ENCODE results near the gene HSH2D. TPM values are rescaled to one million over a fixed set of nuclear protein-coding genes. Genes with fewer than 3 reads are reported as not detected.

The HSH2D gene
- total and polyA plus RNA-seq, 10 of the 15 experiments (the other 5 are each of a cell fraction or from before 2014, with no cell fraction given): 22.0 to 145 (median 89.3) TPM

DNA sequence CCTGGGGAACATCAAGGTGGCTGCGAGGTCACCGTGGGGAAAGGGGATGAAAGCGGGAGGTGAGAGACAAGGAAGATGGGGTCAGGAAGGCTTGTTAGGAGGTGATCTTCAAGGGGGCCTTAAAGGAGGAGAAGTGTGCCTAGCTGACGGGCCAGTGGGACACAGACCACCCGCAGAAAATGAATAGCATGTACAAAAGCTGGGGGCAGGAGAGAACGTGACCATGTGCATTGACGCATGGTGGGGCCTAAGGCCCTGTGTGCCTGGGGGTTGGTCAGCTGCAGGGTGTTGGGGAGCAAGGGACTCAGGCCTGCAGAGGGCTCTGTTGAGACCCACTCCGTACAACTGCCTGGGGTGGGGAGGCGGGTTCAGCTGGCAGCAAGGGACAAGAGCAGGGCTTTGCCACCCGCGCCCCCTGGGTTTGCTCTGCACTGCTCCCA, 25.9 kb upstream of the HSH2D start (continued):
- TF ChIP-seq EP300 (IDR thresholded peaks at IDR 0.05; ENCODE audit: borderline replicate concordance in 1 of 2, control insufficient read depth in 1 of 2, low read depth in 2 of 2, low read length in 2 of 2) (0 out of 4 replicates have a peak, but pooled peaks of 1 of the 2 experiments have one; percentile 37), ETV6 (conservative IDR thresholded peaks at IDR 0.05 in 1 of 2, IDR thresholded peaks at IDR 0.05 in 1 of 2; ENCODE audit: borderline replicate concordance in 1 of 2, low read depth in 1 of 2) (peak in 1 of 2 experiments; percentile 57; a peak in 2 of 4 replicates), WRNIP1 (IDR thresholded peaks at IDR 0.05; ENCODE audit: borderline replicate concordance, low read depth, low read length) (no peak), TCF12 (IDR thresholded peaks at IDR 0.05; ENCODE audit: low read depth, low read length) (peak; percentile 79), SMARCA5 (IDR thresholded peaks at IDR 0.05) (peak; percentile 68; the same call in 1 of the 2 replicates), JUND (IDR thresholded peaks at IDR 0.05; ENCODE audit: low read depth, low read length) (no peak), IKZF2 (IDR thresholded peaks at IDR 0.05) (peak; percentile 15 to 22; a peak in 3 of 4 replicates), NBN (IDR thresholded peaks at IDR 0.05) (peak; percentile 46), STAT3 (IDR thresholded peaks at IDR 0.05; ENCODE audit: low read depth, low read length) (no peak), CREM (IDR thresholded peaks at IDR 0.05; ENCODE audit: low read depth) (peak; percentile 33; the same call in 1 of the 2 replicates), NR2F1 (conservative IDR thresholded peaks at IDR 0.05) (peak; percentile 38), TCF3 (IDR thresholded peaks at IDR 0.05; ENCODE audit: borderline replicate concordance, insufficient read depth, low read depth, low read length) (0 out of 2 replicates have a peak, but pooled peaks have one; percentile 27), PKNOX1 (IDR thresholded peaks at IDR 0.05) (no peak), POLR2AphosphoS2 (IDR thresholded peaks at IDR 0.05; ENCODE audit: low read depth, low read length) (no peak), SMC3 (IDR thresholded peaks at IDR 0.05; ENCODE audit: borderline replicate concordance, low read length) (peak; percentile 62; the same call in 1 of the 2 replicates), TBL1XR1 (IDR thresholded peaks at IDR 0.05; ENCODE audit: low read depth, low read length) (no peak), MYC (IDR thresholded peaks at IDR 0.05; ENCODE audit: insufficient read depth, insufficient read length, insufficient replicate concordance, low read length, severe bottlenecking) (peak; percentile 65), RELA (IDR thresholded peaks at IDR 0.05; ENCODE audit: borderline replicate concordance, partially characterized antibody) (no peak), CHD2 (IDR thresholded peaks at IDR 0.05; ENCODE audit: borderline replicate concordance, low read depth, low read length) (0 out of 2 replicates have a peak, but pooled peaks have one; percentile 41), ZNF592 (IDR thresholded peaks at IDR 0.05) (peak; percentile 54; the same call in 1 of the 2 replicates), GABPA (IDR thresholded peaks at IDR 0.05; ENCODE audit: low read depth) (no peak), NKRF (conservative IDR thresholded peaks at IDR 0.05) (peak; percentile 45; the same call in 1 of the 2 replicates), ZNF274 (IDR thresholded peaks at IDR 0.05; ENCODE audit: insufficient read depth, insufficient read length) (no peak)
- TF ChIP-seq, protein P1, sequence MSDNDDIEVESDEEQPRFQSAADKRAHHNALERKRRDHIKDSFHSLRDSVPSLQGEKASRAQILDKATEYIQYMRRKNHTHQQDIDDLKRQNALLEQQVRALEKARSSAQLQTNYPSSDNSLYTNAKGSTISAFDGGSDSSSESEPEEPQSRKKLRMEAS (IDR thresholded peaks at IDR 0.05; ENCODE audit: low read depth, low read length): peak; percentile 43; the same call in 1 of the 2 replicates
